ACHN (cell line): ENCODE measurements around the gene NOTCH1.

ENCODE experiments used
- DNase-seq: peaks from one replicate; pipeline ENCODE4 v3.0.0-alpha.2; 2015
- in situ Hi-C: cut with HindIII; loops from 2 replicates; pipeline ENCODE4 v1.10.0; 2017; ENCODE audit warnings: low sequenced_read_pairs, low pct_ligation_motif_present, low pct_unique_long_range_greater_than_20kb

Gene NOTCH1

DNA sequence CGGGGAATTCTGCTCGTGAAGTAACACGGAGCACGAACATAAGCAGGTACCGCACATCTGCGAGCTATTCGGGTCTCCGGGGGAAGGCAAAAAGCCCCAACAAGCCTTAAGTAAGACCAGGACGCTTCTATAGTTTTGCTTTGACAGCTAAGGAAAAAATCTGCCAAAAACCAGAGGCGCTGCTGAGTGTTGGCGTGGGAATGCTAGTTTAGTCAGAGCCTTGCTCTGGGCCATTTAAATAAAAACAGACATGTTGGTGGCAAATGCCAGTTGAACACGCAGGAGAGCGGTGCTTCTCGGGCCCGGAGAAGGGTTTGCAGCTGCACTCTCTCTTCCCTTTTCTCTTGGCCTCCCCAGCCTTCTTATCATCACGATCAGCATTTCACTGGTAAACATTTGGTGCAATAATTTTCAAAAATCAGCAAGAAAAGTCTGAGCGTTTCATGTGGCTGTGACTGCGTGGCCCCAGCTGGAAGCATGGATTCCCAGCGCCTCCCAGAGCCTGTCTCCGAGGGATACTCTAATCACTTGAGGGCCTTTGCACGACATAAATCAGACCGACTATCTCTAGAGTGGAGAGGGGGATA is 6.4 kb upstream of the NOTCH1 start:
- no peak for DNase-seq
- in situ Hi-C loops = loop anchor here (10.0 kb wide), 1 partner anchor 67 kb away; the partner anchor contains the start of gene SEC16A

DNA sequence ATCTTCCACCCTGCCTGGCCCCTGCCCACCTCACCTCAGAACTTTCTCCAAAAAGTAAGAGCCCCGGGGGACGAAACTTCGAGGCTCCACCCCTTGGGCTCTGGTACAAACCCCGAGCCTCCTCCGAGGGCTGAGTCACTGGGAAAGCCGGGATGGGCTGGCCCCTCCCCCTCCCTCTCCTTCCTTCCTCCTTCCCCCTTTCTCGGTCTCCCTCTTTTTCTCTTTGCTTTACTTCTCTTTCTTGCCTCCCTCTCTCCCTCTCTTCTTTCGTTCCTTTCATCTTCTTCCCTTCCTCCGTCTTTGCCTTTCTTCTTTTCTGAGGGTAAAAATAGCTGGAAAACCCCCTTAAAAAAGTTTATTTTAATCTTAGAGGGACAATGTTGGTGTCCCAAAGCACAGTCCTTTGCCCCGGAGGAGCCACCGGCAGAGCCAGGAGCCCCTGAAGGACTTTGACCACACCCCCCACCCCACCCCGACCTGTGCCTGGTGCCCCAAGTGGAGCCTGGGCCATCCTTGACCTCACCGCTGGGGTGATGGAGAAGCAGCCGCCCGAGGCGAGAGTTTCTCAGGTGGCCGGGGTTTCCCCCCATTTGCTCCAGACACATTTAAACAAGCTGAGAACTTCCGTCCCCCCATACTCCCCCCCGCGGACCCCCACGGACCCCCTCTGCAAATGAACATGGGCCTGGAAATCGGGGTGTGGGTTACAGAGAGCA is 5.7 kb upstream of the NOTCH1 start:
- in situ Hi-C loops = loop anchor here (10.0 kb wide), 1 partner anchor 67 kb away; the partner anchor contains the start of gene SEC16A
- peak; percentile 74 for DNase-seq

DNA sequence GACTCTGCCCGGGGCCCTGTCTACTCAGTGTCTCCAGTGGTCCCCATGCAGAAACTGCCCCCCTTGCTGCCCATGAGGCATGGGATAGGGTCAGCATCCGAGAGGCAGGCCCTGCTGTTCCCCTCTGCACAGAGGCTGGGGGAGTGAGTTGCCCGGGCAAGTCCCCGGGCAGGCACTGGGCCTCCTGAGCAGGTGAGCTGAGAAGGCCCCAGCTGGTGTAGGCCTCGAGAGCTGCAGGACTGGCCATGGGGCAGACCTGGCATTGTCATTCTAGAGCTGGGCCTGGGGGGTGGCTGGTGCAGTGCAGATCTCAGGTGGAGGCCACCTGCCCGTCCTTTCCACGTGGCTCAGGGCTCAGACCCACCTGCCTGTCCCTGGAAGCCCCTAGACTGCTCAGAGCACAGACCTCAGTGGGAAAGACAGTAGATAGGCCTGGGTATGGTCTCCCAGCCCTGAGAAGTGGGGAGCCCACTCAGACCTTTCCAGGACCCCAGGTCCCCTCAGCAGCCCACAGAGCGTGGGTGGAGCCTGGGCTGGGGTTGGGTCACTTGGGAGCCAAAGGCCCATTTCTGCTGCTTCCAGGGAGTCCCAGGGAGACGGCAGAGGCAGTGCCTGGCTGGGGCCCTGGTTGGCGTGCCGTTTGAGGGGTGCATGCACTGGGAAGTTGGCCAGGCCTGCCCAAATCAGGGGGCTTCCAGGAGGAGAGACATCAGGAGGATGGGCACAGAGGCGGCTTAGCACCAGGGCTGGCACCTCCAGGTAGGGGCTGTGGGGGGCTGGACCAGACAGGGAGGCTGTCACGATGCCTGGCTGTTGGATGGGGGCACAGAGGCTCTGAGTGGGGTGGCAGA is 4.8 kb upstream of the NOTCH1 start:
- peak; percentile 17 for DNase-seq
- in situ Hi-C loops = loop anchor here (10.0 kb wide), 1 partner anchor 66 kb away; the partner anchor contains the start of gene SEC16A

- no peak for DNase-seq
- in situ Hi-C loops = no loop called here
Measured at GRCh38 chr9:136549010-136549980, 3.4 kb upstream of the NOTCH1 start.

GRCh38 chr9:136547508-136548215 is 1.8 kb upstream of the NOTCH1 start:
- no peak for DNase-seq
- in situ Hi-C loops = no loop called here

GRCh38 chr9:136546697-136547501 is 1.1 kb upstream of the NOTCH1 start:
- in situ Hi-C loops = no loop called here
- DNase-seq = peak; percentile 51

- no peak for DNase-seq
- in situ Hi-C loops = no loop called here
Measured at GRCh38 chr9:136545692-136545964, 220 bp downstream of the NOTCH1 start.

DNA sequence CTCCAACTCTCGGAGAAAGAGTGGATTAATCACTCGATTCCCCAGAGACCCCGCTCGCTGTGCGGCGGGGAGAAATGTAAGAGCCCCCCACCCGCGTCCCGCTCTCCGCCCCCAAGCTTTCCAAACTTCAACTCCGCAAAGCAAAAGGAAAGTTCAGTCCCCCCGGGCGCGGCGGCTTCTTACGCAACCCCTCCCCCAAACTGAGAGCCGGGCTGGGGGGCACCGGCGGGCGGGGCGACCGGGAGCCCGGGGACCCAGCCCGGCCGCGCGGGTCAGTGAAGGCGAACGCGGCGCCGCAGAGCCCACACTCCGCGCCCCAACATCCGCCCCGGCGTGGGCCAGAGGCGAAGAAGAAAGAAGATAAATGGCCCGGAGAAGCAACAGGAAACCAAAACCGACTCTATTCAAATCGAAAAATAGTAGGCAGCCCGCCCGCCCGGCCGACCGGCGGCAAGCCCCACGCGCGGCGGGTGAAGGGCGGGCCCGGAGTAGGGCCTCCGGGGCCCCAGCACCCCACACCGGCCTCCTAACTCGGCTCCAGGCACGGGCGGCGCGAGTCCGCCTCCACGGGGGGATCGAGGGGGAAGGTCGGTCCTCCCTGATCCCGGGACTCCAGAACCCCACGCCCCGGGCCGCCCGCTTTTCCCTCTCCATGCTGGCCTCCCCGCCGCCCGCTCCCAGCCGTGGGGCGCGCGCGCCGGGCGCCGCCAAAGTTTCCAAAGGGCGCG is 720 bp downstream of the NOTCH1 start:
- no peak for DNase-seq
- in situ Hi-C loops = no loop called here

GRCh38 chr9:136544548-136544963 is 1.3 kb downstream of the NOTCH1 start:
- in situ Hi-C loops = no loop called here
- no peak for DNase-seq

DNA sequence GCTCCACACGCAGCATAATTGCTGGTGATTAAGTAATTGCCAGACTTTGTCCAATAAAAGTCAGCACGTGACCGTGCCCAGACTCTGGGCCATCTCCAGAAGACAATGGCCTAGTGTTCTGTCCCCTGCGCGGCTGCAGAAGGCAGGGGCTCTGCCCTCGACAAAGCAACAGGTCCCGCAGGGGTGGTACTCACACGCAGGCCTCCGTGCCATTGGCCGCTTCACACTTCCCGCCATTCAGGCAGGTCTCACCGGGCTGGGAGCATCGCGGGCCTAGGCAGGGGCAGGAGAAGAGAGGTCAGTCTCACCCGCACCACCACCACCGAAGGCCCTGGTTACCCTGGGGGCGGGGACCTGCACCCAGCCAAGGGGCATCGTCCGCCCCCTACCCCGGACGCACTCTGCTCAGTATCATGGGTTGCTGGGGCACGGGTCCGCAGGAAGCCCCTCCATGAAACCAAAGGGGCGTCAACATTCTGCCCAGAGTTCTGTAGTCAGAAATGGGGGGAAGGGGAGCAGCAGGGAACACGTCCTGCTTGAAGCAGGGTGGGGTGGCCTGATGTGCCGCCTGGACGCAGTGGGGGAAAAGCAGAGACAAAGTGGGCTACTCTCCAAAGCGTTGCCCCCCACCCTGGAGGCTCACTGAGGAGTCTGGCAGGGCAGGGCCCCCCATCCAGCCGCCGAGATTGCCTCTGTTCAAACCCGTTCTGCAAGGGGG is 1.9 kb downstream of the NOTCH1 start:
- in situ Hi-C loops = no loop called here
- no peak for DNase-seq

- in situ Hi-C loops = no loop called here
- DNase-seq = no peak
Measured at GRCh38 chr9:136543280-136543679, 2.6 kb downstream of the NOTCH1 start.

- in situ Hi-C loops = no loop called here
- DNase-seq = no peak
Measured at GRCh38 chr9:136542241-136543040, 3.4 kb downstream of the NOTCH1 start.

DNA sequence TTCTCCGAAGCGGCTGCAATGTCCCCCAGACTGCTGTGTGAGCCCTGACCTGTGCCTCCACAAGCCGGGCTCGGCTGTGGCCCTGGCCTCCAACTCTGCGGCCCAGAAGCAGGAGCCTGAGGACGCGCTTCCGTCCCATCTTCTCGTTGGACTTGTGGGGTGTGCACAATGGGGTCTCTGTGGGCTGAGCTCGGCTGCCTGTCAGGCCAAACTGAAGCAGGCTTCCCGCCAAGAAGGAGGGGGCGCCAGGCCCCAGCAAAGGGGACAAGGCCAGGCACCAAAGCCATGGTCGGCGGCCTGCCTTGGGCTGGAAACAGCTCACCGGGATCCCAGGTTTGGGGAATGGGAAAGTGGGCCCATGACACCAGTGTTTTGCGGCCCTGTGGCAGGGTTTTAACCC is 4.1 kb downstream of the NOTCH1 start:
- in situ Hi-C loops = no loop called here
- DNase-seq = no peak

- in situ Hi-C loops = no loop called here
- DNase-seq = no peak
Measured at GRCh38 chr9:136541179-136541578, 4.7 kb downstream of the NOTCH1 start.
